Measurements from ENCODE around the gene DYNLT1. TPM values are rescaled to one million over a fixed set of nuclear protein-coding genes. Genes with fewer than 3 reads are reported as not detected.

DYNLT1 gene
- total RNA-seq, 1 experiment from 2014 or later: 105 TPM

GRCh38 chr6:158591810-158592209 lies 52.7 kb downstream of the DYNLT1 start:
- Histone ChIP-seq H2AFZ (ENCODE audit: low read length) (no peak overlapping the region), H2AK5ac (ENCODE audit: insufficient read length, low read length) (no peak overlapping the region), H2BK12ac (ENCODE audit: insufficient read length, low read depth, low read length) (no peak overlapping the region), H3K4ac (ENCODE audit: low read depth, low read length) (no peak overlapping the region), H2BK20ac (ENCODE audit: low read depth, low read length, poor library complexity, severe bottlenecking) (no peak overlapping the region), H4K8ac (replicated peaks; ENCODE audit: insufficient read length, low read depth, low read length) (no peak overlapping the region), H4K20me1 (ENCODE audit: control insufficient read depth, insufficient read depth, insufficient read length) (no peaks in the 10 kb centered on the region), H3K23ac (ENCODE audit: insufficient read length, low read depth, low read length) (no peak overlapping the region), H3T11ph (ENCODE audit: low read length) (no peak overlapping the region), H2BK5ac (ENCODE audit: insufficient read length, low read length) (no peak overlapping the region), H3K9me3 (ENCODE audit: control insufficient read depth, low read depth, low read length) (no peaks in the 10 kb centered on the region), H3K79me1 (ENCODE audit: insufficient read depth, low read depth, low read length, poor library complexity, severe bottlenecking) (no peaks in the 10 kb centered on the region), H3K27me3 (ENCODE audit: insufficient read depth, low read length) (no peaks in the 10 kb centered on the region), H3K4me1 (ENCODE audit: insufficient read depth, low read length) (no peaks in the 10 kb centered on the region), H3K14ac (ENCODE audit: insufficient read depth, low read length) (no peak overlapping the region), H3K4me2 (ENCODE audit: insufficient read depth, insufficient read length, low read length) (no peak overlapping the region), H3K79me2 (ENCODE audit: insufficient read depth, low read length) (no peaks in the 10 kb centered on the region), H4K5ac (ENCODE audit: insufficient read length, low read depth, low read length) (no peak overlapping the region), H3K27ac (ENCODE audit: insufficient read length, low read depth, low read length) (no peak overlapping the region), H3K9ac (ENCODE audit: extremely low read depth, insufficient read length, low read length) (no peak overlapping the region), H3K23me2 (ENCODE audit: insufficient read length, low read depth, low read length, poor library complexity, severe bottlenecking) (no peaks in the 10 kb centered on the region), H2BK15ac (ENCODE audit: low read depth, low read length) (no peak overlapping the region), H3K56ac (ENCODE audit: insufficient read length, low read depth, low read length) (no peak overlapping the region), H4K91ac (ENCODE audit: insufficient read length, low read depth, low read length) (no peak overlapping the region), H3K18ac (ENCODE audit: insufficient read length, low read depth, low read length) (no peak overlapping the region), H2BK120ac (ENCODE audit: low read depth, low read length, poor library complexity, severe bottlenecking) (no peak overlapping the region)
- no peak for TF ChIP-seq CTCF (conservative IDR thresholded peaks at IDR 0.05)
- Mint-ChIP-seq H3K9me3 (no peaks in the 10 kb centered on the region), H3K27me3 (ENCODE audit: low read depth) (no peaks in the 10 kb centered on the region), H3K4me1 (no peaks in the 10 kb centered on the region), H3K4me3 (no peak overlapping the region), H3K36me3 (ENCODE audit: insufficient read depth in 1 of 3, low read depth in 3 of 3) (peaks cover 31 to 90% (median 84%) of the 10 kb centered on the region in 3 experiments), H3K27ac (no peak overlapping the region)
- WGBS (ENCODE audit: extremely low coverage, insufficient read length, low lambda C conversion rate): no CpG with 5 or more reads among the region's 4 CpGs
- no peak for DNase-seq
